HG02943 (cell line): ENCODE measurements around the gene ATF7IP.
"Not testable (repeated sequence)": the region's sequence is repeated elsewhere in the genome, so short reads cannot be mapped to it uniquely, and the experiment has no call there.

Source experiments
- ATAC-seq: cut with Tn5 transposase; IDR thresholded peaks from one replicate; pipeline ENCODE4 v1.9.1; 2021; ENCODE audit warnings: mild to moderate bottlenecking, low read depth, moderate library complexity; ENCODE audit not compliant: unreplicated experiment

Gene ATF7IP

DNA sequence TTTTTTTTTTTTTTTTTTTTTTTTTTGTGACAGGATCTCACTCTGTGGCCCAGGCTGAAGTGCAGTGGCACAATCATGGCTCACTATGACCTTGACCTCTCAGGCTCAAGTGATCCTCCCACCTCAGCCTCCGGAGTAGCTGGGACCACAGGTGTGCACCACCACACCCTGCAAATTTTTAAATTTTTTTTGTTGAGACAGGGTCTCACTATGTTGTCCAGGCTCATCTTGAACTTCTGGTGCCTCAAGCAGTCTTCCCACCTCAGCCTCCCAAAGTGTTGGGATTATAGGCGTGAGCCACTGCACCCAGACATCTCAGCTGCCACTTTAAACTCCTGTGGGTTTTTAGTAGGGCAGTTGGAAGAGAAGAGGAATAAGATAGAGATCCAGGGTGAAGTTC is 39.9 kb downstream of the ATF7IP start:
- not testable (repeated sequence) for ATAC-seq

GRCh38 chr12:14408208-14408607 is 42.7 kb downstream of the ATF7IP start:
- ATAC-seq, result no peak

GRCh38 chr12:14410177-14410576 is 44.7 kb downstream of the ATF7IP start:
- no peak for ATAC-seq

- ATAC-seq, result no peak
Observed at GRCh38 chr12:14410841-14411569, 45.5 kb downstream of the ATF7IP start.

GRCh38 chr12:14416658-14417057 is 51.2 kb downstream of the ATF7IP start:
- no peak for ATAC-seq

- no peak for ATAC-seq
Observed at GRCh38 chr12:14417715-14418114, 52.2 kb downstream of the ATF7IP start.

DNA sequence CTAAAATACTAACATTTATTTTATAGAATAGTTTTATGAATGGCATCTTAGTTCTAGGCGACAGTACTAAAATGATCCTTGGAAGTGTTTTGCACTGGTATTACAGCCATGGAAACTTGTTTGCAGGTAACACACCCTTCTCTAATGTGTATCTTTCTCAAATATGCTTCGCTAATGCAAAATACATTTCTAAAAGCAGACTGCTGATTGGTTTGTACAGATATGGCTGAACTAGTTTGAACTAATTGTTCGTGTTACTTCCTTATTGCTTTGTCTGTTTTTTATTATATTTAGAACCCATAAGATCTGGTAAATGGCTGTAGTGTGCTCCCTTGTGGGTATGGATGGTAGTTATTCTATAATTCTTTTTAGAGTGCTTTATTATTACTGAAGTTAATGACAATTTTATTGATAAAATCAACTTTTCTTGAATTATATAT is 53.0 kb downstream of the ATF7IP start:
- no peak for ATAC-seq

DNA sequence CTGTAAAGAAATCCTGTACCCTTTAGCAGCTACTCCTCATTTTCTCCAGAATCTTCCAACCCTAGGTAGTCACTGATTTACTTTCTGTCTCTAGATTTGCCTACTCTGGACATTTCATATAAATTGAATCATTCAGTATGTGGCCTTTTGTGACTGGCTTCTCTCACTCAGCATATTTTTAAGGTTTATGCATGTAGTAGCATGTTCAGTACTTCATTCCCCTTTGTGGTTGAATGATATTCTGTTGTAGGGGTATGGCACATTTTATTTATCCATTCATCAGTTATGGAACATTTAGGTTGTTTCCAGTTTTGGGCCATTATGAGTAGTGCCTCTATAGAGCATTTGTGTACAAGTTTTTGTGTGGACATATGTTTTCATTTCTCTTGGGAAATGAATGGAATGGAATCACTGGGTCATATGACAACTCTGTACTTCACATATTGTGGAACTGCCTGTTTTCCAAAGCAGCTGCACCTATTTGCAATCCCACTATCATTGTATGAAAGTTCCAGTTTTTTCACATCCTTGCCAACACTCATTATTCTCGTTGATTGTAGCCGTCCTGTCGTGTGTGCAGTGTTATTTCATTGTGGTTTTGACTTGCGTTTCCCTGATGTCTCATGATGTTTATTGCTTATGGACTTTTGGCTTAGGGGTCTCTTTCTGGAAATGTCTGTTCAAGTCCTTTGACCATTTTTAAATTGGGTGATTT is 57.2 kb downstream of the ATF7IP start:
- no peak for ATAC-seq

DNA sequence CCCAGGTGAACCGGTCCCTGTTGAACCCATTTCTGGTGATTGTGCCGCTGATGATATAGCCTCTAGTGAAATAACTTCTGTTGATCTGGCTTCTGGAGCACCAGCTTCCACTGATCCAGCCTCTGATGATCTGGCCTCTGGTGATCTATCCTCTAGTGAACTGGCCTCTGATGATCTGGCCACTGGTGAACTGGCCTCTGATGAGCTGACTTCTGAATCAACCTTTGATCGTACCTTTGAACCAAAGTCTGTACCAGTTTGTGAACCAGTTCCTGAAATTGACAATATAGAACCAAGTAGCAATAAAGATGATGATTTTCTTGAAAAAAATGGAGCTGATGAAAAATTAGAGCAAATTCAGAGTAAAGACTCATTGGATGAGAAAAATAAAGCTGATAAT is 59.1 kb downstream of the ATF7IP start:
- ATAC-seq, result no peak

GRCh38 chr12:14426792-14427191 is 61.3 kb downstream of the ATF7IP start:
- no peak for ATAC-seq

- ATAC-seq, result no peak
Observed at GRCh38 chr12:14427929-14428328, 62.4 kb downstream of the ATF7IP start.

DNA sequence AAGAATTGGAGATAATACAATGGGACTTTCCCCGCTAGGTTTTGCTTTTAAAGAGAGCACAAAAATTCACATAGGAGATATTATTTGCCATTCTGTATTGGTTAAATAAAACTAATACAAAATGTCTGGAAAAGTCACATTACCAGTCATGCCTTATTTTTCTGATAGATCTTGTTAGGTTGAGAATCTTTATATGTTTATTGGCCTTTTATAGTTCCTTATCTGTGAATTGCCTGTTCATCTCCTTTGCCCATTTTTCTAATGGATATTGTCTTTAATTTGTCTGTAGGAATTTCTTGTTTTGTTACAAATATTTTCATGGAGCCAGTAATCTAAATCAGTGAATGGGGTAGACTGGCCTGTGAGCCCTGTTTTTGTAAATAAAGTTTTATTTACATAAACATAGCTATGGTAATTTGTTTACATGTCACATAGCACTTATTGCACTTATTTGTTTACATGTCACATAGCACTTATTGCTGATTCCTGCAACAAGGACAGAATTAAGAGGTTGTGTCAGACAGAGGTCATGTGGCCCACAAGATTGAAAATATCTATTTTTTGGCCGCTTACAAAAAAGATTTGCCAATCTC is 65.0 kb downstream of the ATF7IP start:
- no peak for ATAC-seq

- ATAC-seq, result no peak
Observed at GRCh38 chr12:14431975-14432374, 66.5 kb downstream of the ATF7IP start.

DNA sequence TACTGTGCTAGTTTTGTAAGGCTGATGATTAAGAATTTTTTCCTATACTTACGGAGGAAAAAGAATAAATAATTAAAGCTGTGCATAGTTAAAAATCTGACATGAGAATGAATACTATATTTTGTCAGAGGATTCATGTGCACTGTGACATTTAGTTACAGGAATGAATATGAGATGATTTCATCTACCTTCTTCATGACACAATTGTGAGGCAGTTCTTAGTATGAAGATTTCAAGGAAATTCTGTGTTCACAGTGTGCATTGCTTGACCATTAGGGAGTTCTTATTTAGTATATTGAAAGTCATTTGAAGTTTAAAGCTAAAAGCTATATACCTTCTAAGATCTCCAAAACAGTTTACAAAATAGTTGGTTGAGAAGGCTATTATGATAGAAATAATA is 70.1 kb downstream of the ATF7IP start:
- ATAC-seq, result no peak

GRCh38 chr12:14442221-14442881 is 76.9 kb downstream of the ATF7IP start:
- no peak for ATAC-seq

- no peak for ATAC-seq
Observed at GRCh38 chr12:14443531-14443930, 78.0 kb downstream of the ATF7IP start.

- no peak for ATAC-seq
Observed at GRCh38 chr12:14450479-14450878, 85.0 kb downstream of the ATF7IP start.

DNA sequence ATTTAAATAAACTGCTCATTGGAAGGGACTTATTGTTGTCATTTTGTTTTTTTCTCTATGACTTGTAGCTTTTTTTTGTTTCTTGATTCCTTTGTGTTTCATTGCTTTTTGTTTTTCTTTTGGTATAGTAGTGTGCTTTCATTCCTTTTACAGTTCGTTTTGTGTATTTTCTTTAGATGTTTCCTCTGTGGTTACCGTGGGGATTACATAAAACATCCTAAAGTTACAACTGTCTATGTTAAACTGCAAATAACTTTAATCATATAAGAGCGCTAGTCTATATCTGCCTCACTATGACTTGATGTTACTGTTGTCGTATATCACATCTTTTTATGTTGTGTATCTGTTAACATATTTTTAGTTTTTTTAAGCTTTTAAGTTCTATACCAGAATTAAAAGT is 86.9 kb downstream of the ATF7IP start:
- ATAC-seq, result no peak

GRCh38 chr12:14452865-14453264 is 87.4 kb downstream of the ATF7IP start:
- no peak for ATAC-seq

DNA sequence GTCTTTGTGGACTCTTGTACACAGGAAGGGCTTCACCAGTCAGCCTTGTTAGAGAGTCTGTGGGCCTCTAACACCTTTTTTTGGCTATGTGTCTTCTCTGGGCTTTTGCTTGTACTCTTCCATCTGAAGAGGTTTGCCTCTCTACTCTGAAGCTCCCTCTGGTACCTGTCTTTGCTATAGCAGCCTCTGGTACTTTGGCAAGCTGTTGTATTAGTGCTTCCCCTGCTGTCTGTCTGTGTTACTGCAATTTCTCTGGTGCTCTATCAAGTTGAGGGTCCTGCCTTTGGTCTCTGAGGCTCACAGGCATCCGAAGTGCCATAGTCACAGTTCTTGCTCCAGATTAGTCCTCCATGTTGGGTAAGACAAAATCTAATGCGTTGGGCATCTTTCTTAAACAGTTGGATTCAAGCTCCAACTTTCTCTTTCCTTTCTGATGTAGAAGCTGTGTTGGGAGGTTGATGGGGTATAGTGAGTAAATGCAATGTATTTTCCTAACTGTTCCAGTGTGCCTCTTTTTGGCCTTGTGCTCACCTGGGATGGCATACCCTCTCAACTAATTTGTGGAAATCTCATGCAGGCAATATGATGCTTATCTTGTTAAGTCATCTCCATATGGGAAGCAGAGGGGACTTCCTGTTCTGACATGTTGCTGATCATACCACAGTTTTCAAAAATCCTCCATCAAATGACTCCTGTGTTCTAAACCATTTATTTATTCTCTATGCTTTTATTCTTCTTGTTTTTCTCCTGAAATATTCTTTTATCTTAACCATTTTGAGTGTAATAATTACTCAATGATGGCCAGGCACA is 88.8 kb downstream of the ATF7IP start:
- no peak for ATAC-seq
